NCI-H1417 treated with DMSO at 0.1 percent for 48 hours (cell line): ENCODE data around the gene RBMY1D.
"Not testable (repeated sequence)": the region's sequence is repeated elsewhere in the genome, so short reads cannot be mapped to it uniquely, and the experiment has no call there.

Source experiments
- DNase-seq: peaks from one replicate; lab custom pipeline; 2025; lab: John Stamatoyannopoulos, UW

RBMY1D gene

GRCh38 chrY:21894426-21894825 is at the start of gene RBMY1D:
RBMY1D (minus strand) TSS chrY:21894526; CDS start chrY:21892513, 2,013 bp downstream.
- DNase-seq = not testable (repeated sequence)

- DNase-seq = not testable (repeated sequence)
These were observed 23.6 kb upstream of the RBMY1D start, which contains the start of gene RBMY1E for GRCh38 chrY:21917932-21918331. RBMY1E (minus strand) TSS chrY:21918032; CDS start chrY:21916054, 1,978 bp downstream.

GRCh38 chrY:21869407-21870076 is 24.8 kb downstream of the RBMY1D start:
- not testable (repeated sequence) for DNase-seq

DNA sequence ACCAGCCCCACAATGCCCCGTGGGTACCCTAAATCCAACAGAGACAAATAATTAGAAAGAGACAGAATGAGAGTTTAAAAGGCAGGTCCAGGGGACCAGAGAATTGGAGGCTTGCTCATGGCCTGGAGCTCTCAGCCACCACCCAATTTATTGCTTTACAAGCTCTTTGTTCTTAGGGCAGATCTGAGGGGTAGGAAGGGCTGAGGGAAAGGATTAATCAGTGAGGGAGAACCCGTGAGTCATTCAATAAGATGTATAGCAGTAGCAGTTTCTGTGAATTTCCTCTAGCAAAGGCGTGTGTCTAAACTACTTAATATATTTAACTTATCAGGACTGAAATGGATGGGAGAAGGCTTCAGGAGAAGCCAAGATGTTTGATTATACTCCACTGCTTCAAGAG is 48.8 kb downstream of the RBMY1D start:
- DNase-seq = no peak

DNA sequence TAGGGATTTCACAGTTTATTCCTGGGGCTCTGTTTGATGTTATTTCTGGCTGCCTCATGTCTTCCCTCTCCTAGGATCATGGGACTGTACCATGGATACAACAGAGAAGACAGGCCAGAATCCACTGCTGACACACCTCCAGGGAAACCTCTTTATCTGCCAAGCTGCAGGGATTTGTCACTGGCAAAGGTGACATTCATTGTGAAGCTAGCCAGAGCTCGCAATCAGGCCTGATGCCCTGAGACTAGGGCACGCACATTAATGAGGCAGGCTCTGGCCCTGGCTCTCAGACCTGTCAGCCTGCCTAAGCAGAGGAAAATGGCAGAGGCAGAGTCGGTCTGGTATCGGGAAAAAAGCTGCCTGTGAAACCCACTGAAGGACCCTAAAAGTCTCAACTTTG is 52.2 kb downstream of the RBMY1D start:
- DNase-seq = no peak

DNA sequence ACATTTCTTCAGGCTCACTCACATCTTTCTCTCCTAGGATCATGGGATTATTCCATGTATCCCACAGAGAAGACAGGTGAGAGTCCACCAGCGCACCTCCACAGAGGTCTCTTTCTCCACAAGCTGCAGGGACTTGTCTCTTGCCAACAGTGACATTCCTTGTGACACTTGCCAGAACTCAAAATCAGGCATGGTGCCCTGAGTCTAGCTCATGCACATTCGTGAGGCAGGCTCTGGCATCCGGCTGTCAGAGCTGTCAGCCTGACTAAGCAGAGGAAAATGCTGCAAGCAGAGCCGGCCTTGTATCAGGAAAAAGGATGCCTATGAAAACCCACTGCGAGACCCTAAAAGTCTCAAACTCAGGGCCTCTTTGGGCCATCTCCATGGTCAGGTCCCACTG is 54.8 kb downstream of the RBMY1D start:
- DNase-seq = no peak

DNA sequence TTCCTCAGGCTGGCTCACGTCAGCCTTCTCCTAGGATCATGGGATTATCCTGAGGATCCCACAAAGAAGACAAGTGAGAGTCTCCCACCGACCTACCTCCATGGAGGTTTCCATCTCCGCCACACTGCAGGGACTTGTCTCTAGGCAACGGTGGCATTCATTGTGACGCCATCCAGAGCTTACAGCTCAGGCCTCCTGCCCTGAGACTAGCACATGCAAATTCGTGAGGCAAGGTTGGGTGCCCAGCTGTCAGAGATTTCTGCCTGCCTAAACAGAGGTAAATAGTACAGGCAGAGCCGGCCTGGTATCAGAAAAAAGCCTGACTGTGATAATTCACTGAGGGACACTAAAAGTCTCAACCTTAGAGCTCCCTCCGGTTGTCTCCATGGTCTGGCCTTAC is 58.0 kb downstream of the RBMY1D start:
- no peak for DNase-seq

- no peak for DNase-seq
These were observed 59.3 kb downstream of the RBMY1D start for GRCh38 chrY:21835052-21835451.
